Uterus (tissue), 4 donors: ENCODE results near the gene LYST. TPM values are rescaled to one million over a fixed set of nuclear protein-coding genes. Genes with fewer than 3 reads are reported as not detected.
A peak's percentile ranks its signal among the peaks of the same experiment; 100 is the strongest.

Experiments used
- DNase-seq, 2 donors: peaks; one replicate each; pipeline ENCODE4 v3.0.0-alpha.2; 2019 to 2020
- H3K27ac ChIP-seq, 2 donors: fragments of 200-600 bp; sonication (generic); 1 replicate in 1 of 2; 2 replicates in 1 of 2; pipeline ENCODE4 v1.5.1; 2016 to 2018
- H3K27me3 ChIP-seq, 2 donors: fragments of 200-600 bp; sonication (generic); one replicate each; pipeline ENCODE4 v1.5.1; 2018 to 2019; ENCODE audit warnings: control low read depth in 1 of 2
- H3K36me3 ChIP-seq, 2 donors: fragments of 200-600 bp; sonication (generic); one replicate each; pipeline ENCODE4 v1.5.1; 2019; ENCODE audit warnings: control low read depth in 1 of 2
- H3K4me1 ChIP-seq, 2 donors: fragments of 200-600 bp; sonication (generic); one replicate each; pipeline ENCODE4 v1.5.1; 2018 to 2019; ENCODE audit warnings: control low read depth in 1 of 2
- H3K4me3 ChIP-seq, 2 donors: fragments of 200-600 bp; sonication (generic); 1 replicate in 1 of 2; 2 replicates in 1 of 2; pipeline ENCODE4 v1.5.1; 2018 to 2019; ENCODE audit warnings: mild to moderate bottlenecking in 1 of 2
- H3K9me3 ChIP-seq, 2 donors: fragments of 200-600 bp; sonication (generic); one replicate each; pipeline ENCODE4 v1.5.1; 2019; ENCODE audit warnings: control low read depth in 1 of 2
- POLR2A ChIP-seq, 2 donors: fragments of 450-650 bp; IDR thresholded peaks; one replicate each; pipeline ENCODE4 v1.6.1; 2016; ENCODE audit warnings: antibody characterized with exemption in 2 of 2, mild to moderate bottlenecking in 1 of 2, moderate library complexity in 1 of 2
- intact Hi-C: fragments of 100-400 bp; cut with DNase I; formaldehyde crosslinking; loops from one replicate; pipeline ENCODE4 v1.15.1; 2023; ENCODE audit warnings: low total_unique reads
- total RNA-seq, 4 donors: library from RNA; depleted of rRNA in 3 of 4; stranded (reverse); fragments of >200 nt in 3 of 4; gene quantifications; one replicate each; pipeline versions ENCODE4 v1.1.0 to v1.2.4, GENCODE V29; 2014 to 2023
- TF ChIP-seq, protein P1 (sequence below), 4 experiments: fragments of 200-600 bp in 2 of 4; fragments of 450-650 bp in 2 of 4; sonication (generic) in 2 of 4; IDR thresholded peaks; one replicate each; pipeline ENCODE4 v1.5.1; 2016 to 2019; ENCODE audit warnings: antibody characterized with exemption in 4 of 4, mild to moderate bottlenecking in 2 of 4, moderate library complexity in 1 of 4
- donor health status: DM: yes; HTN: yes; CAD: no.

LYST gene
- total RNA-seq, 4 donors from 2014 or later, result 25.6 to 68.2 (median 32.9) TPM

DNA sequence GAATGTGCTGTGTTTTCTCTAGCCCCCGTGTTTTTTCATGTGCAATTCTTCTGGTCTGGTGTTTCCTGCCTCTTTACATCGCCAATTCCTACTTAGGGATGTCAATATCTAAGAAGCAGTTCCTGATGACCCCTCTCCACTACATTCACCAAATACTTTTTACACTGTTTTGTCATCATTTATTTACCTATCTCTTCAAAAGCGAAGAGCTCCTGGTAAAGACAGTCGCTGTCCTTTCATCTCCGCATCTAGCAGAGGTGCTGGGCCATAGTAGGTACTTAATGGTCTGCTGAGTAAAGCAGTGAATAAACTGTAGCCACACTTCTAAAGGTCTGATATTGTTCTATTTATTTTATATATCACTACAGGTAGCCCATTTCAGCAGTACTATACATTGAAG, 43.0 kb downstream of the LYST start:
- H3K9me3 ChIP-seq, result no peaks in the 10 kb centered on the region
- no peaks in the 10 kb centered on the region for H3K36me3 ChIP-seq
- intact Hi-C loops, result no loop called here
- no peak for DNase-seq
- H3K4me1 ChIP-seq, result no peaks in the 10 kb centered on the region
- no peak overlapping the region for H3K4me3 ChIP-seq
- H3K27ac ChIP-seq, result no peak overlapping the region
- TF ChIP-seq, protein P1, sequence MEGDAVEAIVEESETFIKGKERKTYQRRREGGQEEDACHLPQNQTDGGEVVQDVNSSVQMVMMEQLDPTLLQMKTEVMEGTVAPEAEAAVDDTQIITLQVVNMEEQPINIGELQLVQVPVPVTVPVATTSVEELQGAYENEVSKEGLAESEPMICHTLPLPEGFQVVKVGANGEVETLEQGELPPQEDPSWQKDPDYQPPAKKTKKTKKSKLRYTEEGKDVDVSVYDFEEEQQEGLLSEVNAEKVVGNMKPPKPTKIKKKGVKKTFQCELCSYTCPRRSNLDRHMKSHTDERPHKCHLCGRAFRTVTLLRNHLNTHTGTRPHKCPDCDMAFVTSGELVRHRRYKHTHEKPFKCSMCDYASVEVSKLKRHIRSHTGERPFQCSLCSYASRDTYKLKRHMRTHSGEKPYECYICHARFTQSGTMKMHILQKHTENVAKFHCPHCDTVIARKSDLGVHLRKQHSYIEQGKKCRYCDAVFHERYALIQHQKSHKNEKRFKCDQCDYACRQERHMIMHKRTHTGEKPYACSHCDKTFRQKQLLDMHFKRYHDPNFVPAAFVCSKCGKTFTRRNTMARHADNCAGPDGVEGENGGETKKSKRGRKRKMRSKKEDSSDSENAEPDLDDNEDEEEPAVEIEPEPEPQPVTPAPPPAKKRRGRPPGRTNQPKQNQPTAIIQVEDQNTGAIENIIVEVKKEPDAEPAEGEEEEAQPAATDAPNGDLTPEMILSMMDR (IDR thresholded peaks at IDR 0.05), result no peak
- TF ChIP-seq POLR2A (IDR thresholded peaks at IDR 0.05), result no peak
- no peaks in the 10 kb centered on the region for H3K27me3 ChIP-seq

DNA sequence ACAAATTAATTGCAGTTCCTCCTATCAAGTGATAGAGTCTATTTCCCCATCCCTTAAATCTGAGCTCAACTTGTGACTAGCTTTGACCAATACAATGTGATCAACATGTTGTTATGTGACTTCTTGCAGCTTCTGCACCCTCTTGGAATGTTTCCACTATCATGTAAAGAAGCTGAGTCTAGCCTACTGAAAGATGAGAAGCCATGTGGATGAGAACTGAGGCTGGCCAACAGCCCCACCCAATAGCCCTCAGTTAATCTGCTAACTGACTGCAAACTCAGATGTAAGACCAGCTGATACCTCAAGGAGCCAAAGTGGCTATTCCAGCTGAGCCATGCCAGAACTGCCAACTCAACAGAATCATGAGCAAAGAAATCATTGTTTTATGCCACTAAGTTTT, 44.0 kb downstream of the LYST start:
- H3K27ac ChIP-seq, result no peak overlapping the region
- DNase-seq, result no peak
- H3K9me3 ChIP-seq, result no peaks in the 10 kb centered on the region
- H3K36me3 ChIP-seq, result no peaks in the 10 kb centered on the region
- H3K27me3 ChIP-seq, result no peaks in the 10 kb centered on the region
- no peak overlapping the region for H3K4me3 ChIP-seq
- TF ChIP-seq POLR2A (IDR thresholded peaks at IDR 0.05), result no peak
- TF ChIP-seq, protein P1 (IDR thresholded peaks at IDR 0.05), result no peak
- no peaks in the 10 kb centered on the region for H3K4me1 ChIP-seq
- intact Hi-C loops, result no loop called here

DNA sequence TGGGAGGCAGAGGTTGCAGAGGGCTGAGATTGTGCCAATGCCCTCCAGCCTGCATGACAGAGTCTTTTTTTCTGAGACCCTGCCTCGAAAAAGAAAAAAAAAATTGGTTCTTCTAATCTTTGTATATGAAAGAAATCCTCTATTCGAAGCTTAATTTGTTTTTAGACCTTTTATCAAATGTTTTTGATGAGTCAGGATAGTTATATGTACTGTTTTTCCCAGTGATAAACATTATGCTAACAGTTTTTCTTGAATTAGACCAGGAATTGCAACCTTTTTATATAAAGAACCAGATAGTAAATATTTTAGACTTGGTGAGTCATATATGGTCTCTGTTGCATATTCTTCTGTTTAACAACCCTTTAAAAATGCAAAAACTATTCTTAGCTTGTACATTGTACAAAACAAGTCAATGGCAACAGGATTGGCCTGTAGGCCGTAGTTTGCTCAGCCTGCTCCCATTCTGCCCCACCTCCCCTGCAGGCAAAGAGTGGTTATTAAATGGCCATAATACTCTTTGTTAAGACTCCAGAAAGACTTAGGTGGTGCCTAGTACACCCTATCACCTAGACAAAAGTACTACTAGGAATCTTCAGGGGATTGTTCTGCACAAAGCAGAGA, 45.2 kb downstream of the LYST start:
- Histone ChIP-seq H3K9me3 (no peaks in the 10 kb centered on the region), H3K27me3 (no peaks in the 10 kb centered on the region), H3K4me1 (no peaks in the 10 kb centered on the region), H3K36me3 (no peaks in the 10 kb centered on the region), H3K27ac (peak overlapping the region in 1 of 2 donors; percentile 49), H3K4me3 (no peak overlapping the region)
- DNase-seq, result no peak
- intact Hi-C loops, result no loop called here
- TF ChIP-seq, protein P1 (IDR thresholded peaks at IDR 0.05), result no peak
- TF ChIP-seq POLR2A (IDR thresholded peaks at IDR 0.05), result no peak

DNA sequence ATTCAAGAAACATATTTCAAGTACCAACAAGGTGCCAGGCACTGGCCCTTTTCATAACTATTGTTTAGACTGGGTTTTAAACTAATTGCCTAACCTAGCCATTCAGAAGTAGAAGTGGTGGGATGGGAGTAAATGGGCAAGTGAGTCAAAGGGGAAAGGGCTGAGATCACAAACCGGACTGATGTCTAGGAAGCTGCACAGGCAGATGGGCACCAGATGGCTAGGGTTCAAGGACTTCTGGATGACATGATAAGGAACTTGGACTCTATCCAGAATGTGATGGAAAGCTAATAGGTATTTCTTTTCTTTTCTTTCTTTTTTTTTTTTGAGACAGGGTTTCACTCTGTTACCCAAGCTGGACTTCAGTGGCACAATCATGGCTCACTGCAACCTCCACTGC, 46.6 kb downstream of the LYST start:
- Histone ChIP-seq H3K36me3 (no peaks in the 10 kb centered on the region), H3K9me3 (no peaks in the 10 kb centered on the region), H3K4me1 (no peaks in the 10 kb centered on the region), H3K27ac (no peak overlapping the region), H3K4me3 (no peak overlapping the region), H3K27me3 (no peaks in the 10 kb centered on the region)
- TF ChIP-seq, protein P1 (IDR thresholded peaks at IDR 0.05), result no peak
- no peak for TF ChIP-seq POLR2A (IDR thresholded peaks at IDR 0.05)
- DNase-seq, result no peak
- intact Hi-C loops, result no loop called here

DNA sequence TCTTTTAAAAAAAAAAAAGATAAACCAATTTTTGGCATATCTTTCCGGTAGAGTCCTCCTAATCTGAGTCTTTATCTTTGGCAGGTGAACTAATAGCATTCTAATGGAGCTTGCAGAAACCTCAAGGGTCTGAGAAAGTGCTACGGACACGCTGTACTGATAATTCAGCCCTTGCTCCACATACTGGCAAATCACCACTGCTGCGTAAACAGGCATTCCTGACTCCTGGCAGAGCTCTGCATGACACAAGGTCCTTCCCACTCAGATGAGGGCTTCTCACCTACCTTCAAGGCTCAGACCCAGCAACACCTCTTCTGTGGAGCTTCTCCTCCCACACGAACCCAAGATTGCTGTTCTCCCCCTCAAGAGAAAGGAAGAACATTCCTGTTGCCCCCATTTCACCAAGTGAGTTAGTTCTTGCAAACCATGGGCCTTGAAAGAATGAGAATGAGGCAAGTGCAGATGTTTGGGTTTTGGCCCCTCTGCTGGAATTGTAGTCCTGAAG, 48.0 kb downstream of the LYST start:
- intact Hi-C loops, result no loop called here
- TF ChIP-seq, protein P1 (IDR thresholded peaks at IDR 0.05), result no peak
- no peak for TF ChIP-seq POLR2A (IDR thresholded peaks at IDR 0.05)
- H3K4me1 ChIP-seq, result no peaks in the 10 kb centered on the region

More for the DNA sequence above, 48.0 kb downstream of the LYST start:
- H3K4me3 ChIP-seq, result no peak overlapping the region
- no peak for DNase-seq
- no peaks in the 10 kb centered on the region for H3K36me3 ChIP-seq
- no peaks in the 10 kb centered on the region for H3K9me3 ChIP-seq
- no peak overlapping the region for H3K27ac ChIP-seq
- no peaks in the 10 kb centered on the region for H3K27me3 ChIP-seq
